ENCODE data around the gene CTNNA3. TPM values are rescaled to one million over a fixed set of nuclear protein-coding genes. Genes with fewer than 3 reads are reported as not detected.

CTNNA3 gene
- total and polyA plus RNA-seq, 2 donors = 2.0 to 26.1 TPM

- DNase-seq (ENCODE audit: extremely low spot score) = no peak
- H3K27ac ChIP-seq (ENCODE audit: low read depth) = no peak overlapping the region
- H3K4me3 ChIP-seq (ENCODE audit: low read depth, low read length) = no peak overlapping the region
- 55% methylated on average over 2 of the region's 2 CpGs for WGBS
- H3K36me3 ChIP-seq (ENCODE audit: insufficient read depth) = no peaks in the 10 kb centered on the region
- no peaks in the 10 kb centered on the region for H3K4me1 ChIP-seq (ENCODE audit: insufficient read depth)
These were observed 858.7 kb downstream of the CTNNA3 start for GRCh38 chr10:66837335-66837734.

- DNase-seq (ENCODE audit: extremely low spot score) = no peak
- Histone ChIP-seq H3K4me3 (ENCODE audit: low read depth, low read length) (no peak overlapping the region), H3K27ac (ENCODE audit: low read depth) (no peak overlapping the region), H3K36me3 (ENCODE audit: insufficient read depth) (no peaks in the 10 kb centered on the region), H3K4me1 (ENCODE audit: insufficient read depth) (no peaks in the 10 kb centered on the region)
- WGBS = 93% methylated on average over 2 of the region's 2 CpGs
These were observed 859.2 kb downstream of the CTNNA3 start for GRCh38 chr10:66836771-66837170.

- no peak overlapping the region for H3K27ac ChIP-seq (ENCODE audit: low read depth)
- no peak overlapping the region for H3K4me3 ChIP-seq (ENCODE audit: low read depth, low read length)
- DNase-seq (ENCODE audit: extremely low spot score) = no peak
- 48% methylated on average over 1 of the region's 1 CpG for WGBS
- no peaks in the 10 kb centered on the region for H3K36me3 ChIP-seq (ENCODE audit: insufficient read depth)
- H3K4me1 ChIP-seq (ENCODE audit: insufficient read depth) = no peaks in the 10 kb centered on the region
These were observed 859.9 kb downstream of the CTNNA3 start for GRCh38 chr10:66836057-66836456.

GRCh38 chr10:66835400-66835799 lies 860.6 kb downstream of the CTNNA3 start:
- Histone ChIP-seq H3K4me1 (ENCODE audit: insufficient read depth) (no peaks in the 10 kb centered on the region), H3K4me3 (ENCODE audit: low read depth, low read length) (no peak overlapping the region), H3K36me3 (ENCODE audit: insufficient read depth) (no peaks in the 10 kb centered on the region), H3K27ac (ENCODE audit: low read depth) (no peak overlapping the region)
- no peak for DNase-seq (ENCODE audit: extremely low spot score)

GRCh38 chr10:66834802-66835201 lies 861.2 kb downstream of the CTNNA3 start:
- H3K4me3 ChIP-seq (ENCODE audit: low read depth, low read length) = no peak overlapping the region
- H3K27ac ChIP-seq (ENCODE audit: low read depth) = no peak overlapping the region
- no peaks in the 10 kb centered on the region for H3K4me1 ChIP-seq (ENCODE audit: insufficient read depth)
- no peaks in the 10 kb centered on the region for H3K36me3 ChIP-seq (ENCODE audit: insufficient read depth)
- no peak for DNase-seq (ENCODE audit: extremely low spot score)

GRCh38 chr10:66833861-66834260 lies 862.1 kb downstream of the CTNNA3 start:
- H3K4me3 ChIP-seq (ENCODE audit: low read depth, low read length) = no peak overlapping the region
- H3K4me1 ChIP-seq (ENCODE audit: insufficient read depth) = no peaks in the 10 kb centered on the region
- no peaks in the 10 kb centered on the region for H3K36me3 ChIP-seq (ENCODE audit: insufficient read depth)
- 93% methylated on average over 1 of the region's 1 CpG for WGBS
- no peak overlapping the region for H3K27ac ChIP-seq (ENCODE audit: low read depth)
- no peak for DNase-seq (ENCODE audit: extremely low spot score)

GRCh38 chr10:66832781-66833422 lies 863.1 kb downstream of the CTNNA3 start:
- Histone ChIP-seq H3K4me3 (ENCODE audit: low read depth, low read length) (no peak overlapping the region), H3K4me1 (ENCODE audit: insufficient read depth) (no peaks in the 10 kb centered on the region), H3K27ac (ENCODE audit: low read depth) (no peak overlapping the region), H3K36me3 (ENCODE audit: insufficient read depth) (no peaks in the 10 kb centered on the region)
- 88% methylated on average over 3 of the region's 3 CpGs for WGBS
- no peak for DNase-seq (ENCODE audit: extremely low spot score)

GRCh38 chr10:66828957-66829356 lies 867.0 kb downstream of the CTNNA3 start:
- DNase-seq (ENCODE audit: extremely low spot score) = no peak
- 92% methylated on average over 2 of the region's 2 CpGs for WGBS
- H3K4me3 ChIP-seq (ENCODE audit: low read depth, low read length) = no peak overlapping the region

GRCh38 chr10:66827353-66827752 lies 868.6 kb downstream of the CTNNA3 start:
- Histone ChIP-seq H3K4me3 (ENCODE audit: low read depth, low read length) (no peak overlapping the region), H3K36me3 (ENCODE audit: insufficient read depth) (no peaks in the 10 kb centered on the region), H3K27ac (ENCODE audit: low read depth) (no peak overlapping the region), H3K4me1 (ENCODE audit: insufficient read depth) (no peaks in the 10 kb centered on the region)
- 73% methylated on average over 1 of the region's 1 CpG for WGBS
- DNase-seq (ENCODE audit: extremely low spot score) = no peak

More at GRCh38 chr10:66828957-66829356, 867.0 kb downstream of the CTNNA3 start:
- Histone ChIP-seq H3K4me1 (ENCODE audit: insufficient read depth) (no peaks in the 10 kb centered on the region), H3K36me3 (ENCODE audit: insufficient read depth) (no peaks in the 10 kb centered on the region), H3K27ac (ENCODE audit: low read depth) (no peak overlapping the region)

- no peak overlapping the region for H3K4me3 ChIP-seq (ENCODE audit: low read depth, low read length)
- peaks cover 1% of the 10 kb centered on the region for H3K36me3 ChIP-seq (ENCODE audit: insufficient read depth)
- DNase-seq (ENCODE audit: extremely low spot score) = no peak
- H3K4me1 ChIP-seq (ENCODE audit: insufficient read depth) = no peaks in the 10 kb centered on the region
- WGBS = 79% methylated on average over 1 of the region's 1 CpG
- no peak overlapping the region for H3K27ac ChIP-seq (ENCODE audit: low read depth)
These were observed 872.7 kb downstream of the CTNNA3 start for GRCh38 chr10:66823301-66823700.

GRCh38 chr10:66822801-66823200 lies 873.2 kb downstream of the CTNNA3 start:
- 48% methylated on average over 1 of the region's 1 CpG for WGBS
- DNase-seq (ENCODE audit: extremely low spot score) = no peak
- H3K4me1 ChIP-seq (ENCODE audit: insufficient read depth) = no peaks in the 10 kb centered on the region
- no peak overlapping the region for H3K4me3 ChIP-seq (ENCODE audit: low read depth, low read length)
- peaks cover 1% of the 10 kb centered on the region for H3K36me3 ChIP-seq (ENCODE audit: insufficient read depth)
- H3K27ac ChIP-seq (ENCODE audit: low read depth) = no peak overlapping the region

- Histone ChIP-seq H3K4me3 (ENCODE audit: low read depth, low read length) (no peak overlapping the region), H3K27ac (ENCODE audit: low read depth) (no peak overlapping the region), H3K4me1 (ENCODE audit: insufficient read depth) (no peaks in the 10 kb centered on the region), H3K36me3 (ENCODE audit: insufficient read depth) (peaks cover 1% of the 10 kb centered on the region)
- DNase-seq (ENCODE audit: extremely low spot score) = no peak
These were observed 876.3 kb downstream of the CTNNA3 start for GRCh38 chr10:66819691-66820090.

GRCh38 chr10:66813122-66813521 lies 882.9 kb downstream of the CTNNA3 start:
- H3K36me3 ChIP-seq (ENCODE audit: insufficient read depth) = no peaks in the 10 kb centered on the region
- H3K4me1 ChIP-seq (ENCODE audit: insufficient read depth) = no peaks in the 10 kb centered on the region
- no peak for DNase-seq (ENCODE audit: extremely low spot score)
- H3K4me3 ChIP-seq (ENCODE audit: low read depth, low read length) = no peak overlapping the region
- H3K27ac ChIP-seq (ENCODE audit: low read depth) = no peak overlapping the region
- 56% methylated on average over 2 of the region's 2 CpGs for WGBS

GRCh38 chr10:66811211-66811610 lies 884.8 kb downstream of the CTNNA3 start:
- Histone ChIP-seq H3K36me3 (ENCODE audit: insufficient read depth) (no peaks in the 10 kb centered on the region), H3K27ac (ENCODE audit: low read depth) (no peak overlapping the region), H3K4me3 (ENCODE audit: low read depth, low read length) (no peak overlapping the region), H3K4me1 (ENCODE audit: insufficient read depth) (no peaks in the 10 kb centered on the region)
- WGBS = 91% methylated on average over 4 of the region's 4 CpGs
- DNase-seq (ENCODE audit: extremely low spot score) = no peak

- H3K4me3 ChIP-seq (ENCODE audit: low read depth, low read length) = no peak overlapping the region
- no peak for DNase-seq (ENCODE audit: extremely low spot score)
- 95% methylated on average over 4 of the region's 4 CpGs for WGBS
- no peak overlapping the region for H3K27ac ChIP-seq (ENCODE audit: low read depth)
- H3K4me1 ChIP-seq (ENCODE audit: insufficient read depth) = no peaks in the 10 kb centered on the region
- no peaks in the 10 kb centered on the region for H3K36me3 ChIP-seq (ENCODE audit: insufficient read depth)
These were observed 886.6 kb downstream of the CTNNA3 start for GRCh38 chr10:66809402-66809801.

All from urinary bladder (tissue), 4 donors.